Fibroblast of the aortic adventitia (primary cell): ENCODE measurements around the gene ITGB2. TPM values are rescaled to one million over a fixed set of nuclear protein-coding genes. Genes with fewer than 3 reads are reported as not detected.

Source experiments
- DNase-seq: peaks from one replicate; pipeline ENCODE4 v3.0.0-alpha.2; 2010; ENCODE audit warnings: low read depth
- H3K4me3 ChIP-seq: 2 replicates; pipeline ENCODE4 v1.5.1; 2011; ENCODE audit warnings: low read depth, mild to moderate bottlenecking, control low read depth, low read length, moderate library complexity
- CTCF ChIP-seq: IDR thresholded peaks from 2 replicates; pipeline ENCODE4 v1.5.1; 2011; ENCODE audit warnings: mild to moderate bottlenecking, low read length, control low read depth, inconsistent platforms; ENCODE audit not compliant: insufficient read depth
- total RNA-seq: library from RNA; depleted of rRNA; stranded (reverse); fragments of >200 nt; gene quantifications from 2 replicates; pipeline ENCODE4 v1.2.3, GENCODE V29; 2012; ENCODE audit warnings: low replicate concordance

ITGB2 gene
- total RNA-seq, 1 donor = 0.09 TPM

DNA sequence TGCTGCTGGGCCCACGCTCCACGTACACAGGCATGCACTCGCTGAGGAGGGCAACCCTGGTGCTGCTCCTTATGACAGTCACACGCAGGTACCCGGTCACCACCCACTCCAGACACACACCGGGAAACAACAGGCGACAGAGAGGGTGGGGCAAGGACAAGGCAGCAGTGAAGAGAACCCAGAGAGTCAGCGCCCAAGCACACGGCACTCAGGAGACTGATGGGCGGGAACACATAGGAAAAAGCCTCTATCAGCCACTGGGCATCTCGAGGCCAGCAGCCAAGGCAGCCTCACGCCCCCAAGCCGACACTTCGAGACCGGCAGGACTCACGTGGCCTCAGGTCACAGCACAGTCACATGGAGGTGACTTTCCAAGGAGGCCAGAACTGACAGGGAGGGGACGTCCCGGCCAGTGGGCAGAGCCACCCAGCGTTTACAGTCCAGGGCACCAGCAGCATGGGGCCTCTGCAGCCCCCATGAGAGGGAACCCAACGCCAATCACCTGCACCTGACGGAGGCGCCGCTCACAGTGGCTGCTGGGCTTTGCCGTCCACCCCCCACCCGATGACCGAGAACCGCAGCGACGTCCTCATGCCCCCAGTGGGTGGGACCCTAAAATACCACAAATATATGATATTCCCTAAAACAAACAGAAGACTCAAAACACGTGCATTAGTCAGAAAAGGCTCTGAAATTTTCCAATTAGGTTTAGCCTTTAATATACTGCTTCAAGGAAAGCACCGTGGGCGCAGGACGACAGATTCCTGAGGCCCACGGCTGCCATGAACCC, 66.9 kb downstream of the ITGB2 start:
- H3K4me3 ChIP-seq = no peak overlapping the region
- TF ChIP-seq CTCF = no peak
- DNase-seq = no peak

- no peak for TF ChIP-seq CTCF
- DNase-seq = no peak
Measured at GRCh38 chr21:44850905-44851657, 69.6 kb downstream of the ITGB2 start.

DNA sequence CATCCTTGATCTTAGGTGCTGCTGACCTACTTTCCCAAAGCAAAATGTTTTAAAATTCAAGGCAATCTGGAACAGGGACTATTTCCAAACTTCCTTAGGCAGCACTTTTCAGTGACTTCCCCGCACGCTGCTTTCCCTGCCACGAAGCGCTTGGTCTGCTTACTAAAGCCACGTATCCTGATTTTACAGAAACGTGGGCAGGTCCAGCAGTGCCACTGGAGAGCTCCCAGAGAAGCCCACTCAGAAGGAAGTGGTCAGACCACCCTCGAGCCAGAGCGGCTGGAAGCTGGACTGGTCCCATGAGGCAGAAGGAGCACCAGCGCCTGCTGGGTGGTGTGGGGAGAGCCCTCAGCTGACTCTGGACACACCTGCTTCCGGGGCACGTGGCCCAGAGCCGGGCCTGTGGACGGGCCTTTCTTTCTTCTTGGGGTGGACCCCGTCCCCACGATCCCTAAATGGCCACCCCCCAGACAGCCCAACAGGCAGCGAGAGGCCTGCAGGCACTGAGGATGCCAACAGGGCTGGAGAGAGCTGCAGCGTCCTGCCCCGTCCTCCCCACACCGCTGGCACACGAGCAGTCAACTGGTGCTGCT, 70.4 kb downstream of the ITGB2 start:
- TF ChIP-seq CTCF = no peak
- no peak for DNase-seq
- H3K4me3 ChIP-seq = no peak overlapping the region

More at GRCh38 chr21:44850905-44851657, 69.6 kb downstream of the ITGB2 start:
- H3K4me3 ChIP-seq = no peak overlapping the region

- TF ChIP-seq CTCF = no peak
- no peak for DNase-seq
- no peak overlapping the region for H3K4me3 ChIP-seq
Measured at GRCh38 chr21:44849616-44850130, 71.0 kb downstream of the ITGB2 start.

- no peak for TF ChIP-seq CTCF
Measured at GRCh38 chr21:44848821-44849521, 71.7 kb downstream of the ITGB2 start.

More at GRCh38 chr21:44848821-44849521, 71.7 kb downstream of the ITGB2 start:
- no peak for DNase-seq
- H3K4me3 ChIP-seq = no peak overlapping the region
